Gastroesophageal sphincter (tissue), 4 donors: Measurements from ENCODE around the gene WWP2. TPM values are rescaled to one million over a fixed set of nuclear protein-coding genes. Genes with fewer than 3 reads are reported as not detected.
"Not testable (repeated sequence)": the region's sequence is repeated elsewhere in the genome, so short reads cannot be mapped to it uniquely, and the experiment has no call there.

Experiments used
- ATAC-seq: fragments of 150-250 bp; one replicate; pipeline ENCODE4 v1.9.1; 2016; ENCODE audit warnings: mild to moderate bottlenecking, moderate library complexity
- H3K27ac ChIP-seq, 4 donors: fragments of 200-600 bp; sonication (generic) in 3 of 4; 1 replicate in 3 of 4; 2 replicates in 1 of 4; pipeline ENCODE4 v1.5.1; 2016 to 2019
- H3K27me3 ChIP-seq: fragments of 200-600 bp; sonication (generic); one replicate; pipeline ENCODE4 v1.5.1; 2019
- H3K36me3 ChIP-seq, 2 donors: fragments of 200-600 bp; sonication (generic); one replicate each; pipeline ENCODE4 v1.5.1; 2019; ENCODE audit warnings: control low read depth in 1 of 2
- H3K4me1 ChIP-seq, 3 donors: fragments of 200-600 bp; sonication (generic); 1 replicate in 2 of 3; 2 replicates in 1 of 3; pipeline ENCODE4 v1.5.1; 2016 to 2019; ENCODE audit warnings: control low read depth in 2 of 3
- H3K4me3 ChIP-seq, 2 donors: fragments of 200-600 bp; sonication (generic); one replicate each; pipeline ENCODE4 v1.5.1; 2019; ENCODE audit warnings: mild to moderate bottlenecking in 1 of 2, moderate library complexity in 1 of 2
- H3K9me3 ChIP-seq, 3 donors: fragments of 200-600 bp; sonication (generic); one replicate each; pipeline ENCODE4 v1.5.1; 2017 to 2019; ENCODE audit warnings: control low read depth in 2 of 3
- CTCF ChIP-seq, 4 experiments: fragments of 200-600 bp in 2 of 4; fragments of 450-650 bp in 2 of 4; sonication (generic) in 1 of 4; IDR thresholded peaks; one replicate each; pipeline ENCODE4 v1.5.1; 2017 to 2019; ENCODE audit warnings: antibody characterized with exemption in 4 of 4, mild to moderate bottlenecking in 2 of 4, moderate library complexity in 2 of 4
- EP300 ChIP-seq: sonication (generic); formaldehyde crosslinking; IDR thresholded peaks from one replicate; pipeline ENCODE4 v1.6.1; 2017; ENCODE audit warnings: antibody characterized with exemption, mild to moderate bottlenecking
- POLR2A ChIP-seq, 2 donors: fragments of 450-650 bp; IDR thresholded peaks; one replicate each; pipeline ENCODE4 v1.6.1; 2017; ENCODE audit warnings: antibody characterized with exemption in 2 of 2, mild to moderate bottlenecking in 2 of 2, moderate library complexity in 1 of 2
- POLR2AphosphoS5 ChIP-seq: sonication (generic); formaldehyde crosslinking; IDR thresholded peaks from one replicate; pipeline ENCODE4 v1.6.1; 2017; ENCODE audit warnings: antibody characterized with exemption
- WGBS, 2 donors: methylation state at CpG; one replicate each; pipeline ENCODE4 v1.1.5; 2018; ENCODE audit warnings: low coverage in 1 of 2; 5-methylcytosine and 5-hydroxymethylcytosine counted together
- total RNA-seq, 4 donors: library from RNA; depleted of rRNA; stranded (reverse); fragments of >200 nt; gene quantifications; one replicate each; pipeline ENCODE4 v1.1.0, GENCODE V29; 2016

Gene WWP2
- total RNA-seq, 4 donors from 2014 or later = 23.4 to 31.9 (median 28.8) TPM

- 81 to 88% methylated on average over 7 to 20 of the region's 20 CpGs for WGBS, 2 donors
- Histone ChIP-seq H3K4me1 (peaks cover 0 to 16% (median 5%) of the 10 kb centered on the region in 3 donors), H3K9me3 (no peaks in the 10 kb centered on the region), H3K36me3 (peaks cover 0 to 83% of the 10 kb centered on the region in 2 donors), H3K27me3 (no peaks in the 10 kb centered on the region), H3K27ac (no peak overlapping the region), H3K4me3 (no peak overlapping the region)
- ATAC-seq = no peak
- TF ChIP-seq POLR2AphosphoS5 (no peak), EP300 (no peak), POLR2A (IDR thresholded peaks at IDR 0.05) (no peak), CTCF (IDR thresholded peaks at IDR 0.05) (no peak)
Observed at GRCh38 chr16:69748694-69749345, 13.3 kb upstream of the WWP2 start.

- Histone ChIP-seq H3K4me1 (peaks cover 0 to 27% (median 8%) of the 10 kb centered on the region in 3 donors), H3K27ac (peak overlapping the region in 3 of 4 donors; percentile 50 to 81 (median 80)), H3K27me3 (no peaks in the 10 kb centered on the region), H3K4me3 (peak overlapping the region; percentile 58 to 71), H3K9me3 (no peaks in the 10 kb centered on the region), H3K36me3 (peaks cover 0 to 30% of the 10 kb centered on the region in 2 donors)
- no peak for ATAC-seq
- WGBS, 2 donors = 20% methylated on average over 3 of the region's 4 CpGs; no CpG with 5 or more reads in 1 of the 2 donors
- no peak for TF ChIP-seq EP300
- TF ChIP-seq CTCF (IDR thresholded peaks at IDR 0.05) = no peak
- no peak for TF ChIP-seq POLR2AphosphoS5
- TF ChIP-seq POLR2A (IDR thresholded peaks at IDR 0.05) = no peak
Observed at GRCh38 chr16:69754143-69754468, 8.0 kb upstream of the WWP2 start.

GRCh38 chr16:69754469-69755310 is 7.4 kb upstream of the WWP2 start, which contains the start of gene NOB1:
Gene NOB1 (minus strand): TSS chr16:69754926. CDS start chr16:69754910, 16 bp downstream.
- H3K27me3 ChIP-seq = no peaks in the 10 kb centered on the region
- no peaks in the 10 kb centered on the region for H3K9me3 ChIP-seq
- WGBS, 2 donors = 7% methylated on average over 3 of the region's 58 CpGs; no CpG with 5 or more reads in 1 of the 2 donors
- H3K4me3 ChIP-seq = peak within 1 kb of the TSS; percentile 58 to 71
- peak; percentile 98 for ATAC-seq
- TF ChIP-seq POLR2AphosphoS5 = peak; percentile 86
- no peak for TF ChIP-seq EP300
- peak; percentile 64 to 75 for TF ChIP-seq POLR2A (IDR thresholded peaks at IDR 0.05)
- TF ChIP-seq CTCF (IDR thresholded peaks at IDR 0.05) = peak in 3 of 4 experiments; percentile 90 to 100 (median 99)
- H3K36me3 ChIP-seq = peaks cover 0 to 24% of the 10 kb centered on the region in 2 donors
- H3K4me1 ChIP-seq = peaks cover 0 to 27% (median 8%) of the 10 kb centered on the region in 3 donors
- peak within 1 kb of the TSS in 3 of 4 donors; percentile 50 to 81 (median 80) for H3K27ac ChIP-seq

GRCh38 chr16:69756705-69757104 is 5.4 kb upstream of the WWP2 start:
- H3K9me3 ChIP-seq = no peaks in the 10 kb centered on the region
- 85 to 92% methylated on average over 4 to 9 of the region's 10 CpGs for WGBS, 2 donors
- TF ChIP-seq CTCF (IDR thresholded peaks at IDR 0.05) = no peak
- no peak for TF ChIP-seq EP300
- no peak for TF ChIP-seq POLR2A (IDR thresholded peaks at IDR 0.05)
- no peak for TF ChIP-seq POLR2AphosphoS5
- H3K36me3 ChIP-seq = peaks cover 0 to 4% of the 10 kb centered on the region in 2 donors
- H3K27ac ChIP-seq = no peak overlapping the region
- ATAC-seq = no peak
- no peak overlapping the region for H3K4me3 ChIP-seq
- H3K27me3 ChIP-seq = no peaks in the 10 kb centered on the region
- peaks cover 0 to 31% (median 8%) of the 10 kb centered on the region in 3 donors for H3K4me1 ChIP-seq

- not testable (repeated sequence) for H3K27me3 ChIP-seq, H3K9me3 ChIP-seq, H3K36me3 ChIP-seq, ATAC-seq, H3K27ac ChIP-seq, H3K4me3 ChIP-seq
- WGBS, 2 donors = 87 to 94% methylated on average over 9 to 13 of the region's 13 CpGs
- peaks cover 0 to 33% (median 8%) of the 10 kb centered on the region in 3 donors for H3K4me1 ChIP-seq
Observed at GRCh38 chr16:69757375-69757774, 4.8 kb upstream of the WWP2 start.
